Measurements from ENCODE around the gene FKBP1A.

The FKBP1A gene

GRCh38 chr20:1324598-1325172, 68.2 kb downstream of the FKBP1A start:
- DNase-seq (ENCODE audit: extremely low spot score, insufficient read length, low read depth) (no peak), FAIRE-seq (no peak)

GRCh38 chr20:1323830-1324597, 68.8 kb downstream of the FKBP1A start:
- FAIRE-seq = no peak

GRCh38 chr20:1323256-1323655, 69.6 kb downstream of the FKBP1A start:
- DNase-seq (ENCODE audit: extremely low spot score, insufficient read length, low read depth) = no peak
- FAIRE-seq = no peak

More at GRCh38 chr20:1323830-1324597, 68.8 kb downstream of the FKBP1A start:
- no peak for DNase-seq (ENCODE audit: extremely low spot score, insufficient read length, low read depth)

GRCh38 chr20:1322511-1323245, 70.2 kb downstream of the FKBP1A start:
- FAIRE-seq (no peak), DNase-seq (ENCODE audit: extremely low spot score, insufficient read length, low read depth) (no peak)

- DNase-seq (ENCODE audit: extremely low spot score, insufficient read length, low read depth) (no peak), FAIRE-seq (no peak)
Observed at GRCh38 chr20:1321654-1321939, 71.3 kb downstream of the FKBP1A start.

- FAIRE-seq (no peak), DNase-seq (ENCODE audit: extremely low spot score, insufficient read length, low read depth) (no peak)
Observed at GRCh38 chr20:1320902-1321653, 71.8 kb downstream of the FKBP1A start.

GRCh38 chr20:1320016-1320415, 72.8 kb downstream of the FKBP1A start:
- FAIRE-seq (no peak), DNase-seq (ENCODE audit: extremely low spot score, insufficient read length, low read depth) (no peak)

GRCh38 chr20:1319462-1319861, 73.4 kb downstream of the FKBP1A start:
- FAIRE-seq = no peak
- no peak for DNase-seq (ENCODE audit: extremely low spot score, insufficient read length, low read depth)

- DNase-seq (ENCODE audit: extremely low spot score, insufficient read length, low read depth) (no peak), FAIRE-seq (no peak)
Observed at GRCh38 chr20:1319051-1319450, 73.8 kb downstream of the FKBP1A start.

All from GM18507 (cell line).